Keratinocyte (primary cell): Measurements from ENCODE around the gene CAPRIN2. TPM values are rescaled to one million over a fixed set of nuclear protein-coding genes. Genes with fewer than 3 reads are reported as not detected.

Experiments used
- DNase-seq: peaks from one replicate; pipeline ENCODE4 v3.0.0-alpha.2; 2011; ENCODE audit warnings: low read depth, missing footprints, low spot score
- FAIRE-seq: peaks from 2 replicates; lab custom pipeline; 2011; peaks lifted over from hg19 to GRCh38; lab: Jason Lieb, UNC
- H2AFZ ChIP-seq: 2 replicates; pipeline ENCODE4 v1.6.0; 2012; ENCODE audit warnings: low read length, control low read depth, inconsistent platforms; ENCODE audit not compliant: control insufficient read depth
- H3K27ac ChIP-seq: 2 replicates; pipeline ENCODE4 v1.5.1; 2011; ENCODE audit warnings: low read length; ENCODE audit not compliant: control insufficient read depth, insufficient read depth
- H3K27me3 ChIP-seq: 3 replicates; pipeline ENCODE4 v1.6.0; 2011; ENCODE audit warnings: low read length; ENCODE audit not compliant: control insufficient read depth, insufficient read depth; ENCODE audit errors: extremely low read depth
- H3K36me3 ChIP-seq, 2 experiments: 2 replicates in 1 of 2; 3 replicates in 1 of 2; pipeline ENCODE4 v1.5.1; 2011; ENCODE audit warnings: low read length in 2 of 2, mild to moderate bottlenecking in 1 of 2; ENCODE audit not compliant: control insufficient read depth in 2 of 2, insufficient read depth in 2 of 2; ENCODE audit errors: extremely low read depth in 1 of 2
- H3K4me1 ChIP-seq: 3 replicates; pipeline ENCODE4 v1.5.1; 2011; ENCODE audit warnings: low read length; ENCODE audit not compliant: control insufficient read depth, insufficient read depth; ENCODE audit errors: extremely low read depth
- H3K4me2 ChIP-seq: 3 replicates; pipeline ENCODE4 v1.6.0; 2011; ENCODE audit warnings: low read depth, low read length; ENCODE audit not compliant: control insufficient read depth, insufficient read depth; ENCODE audit errors: extremely low read depth
- H3K4me3 ChIP-seq, 3 experiments: fragments of 200-600 bp in 1 of 3; sonication (generic) in 1 of 3; 2 replicates in 2 of 3; 3 replicates in 1 of 3; pipeline ENCODE4 v1.5.1; 2011 to 2016; ENCODE audit warnings: low read length in 3 of 3, mild to moderate bottlenecking in 3 of 3, control low read depth in 2 of 3, inconsistent platforms in 1 of 3, low read depth in 1 of 3, mixed read lengths in 1 of 3, mixed run types in 1 of 3, moderate library complexity in 1 of 3; ENCODE audit not compliant: control insufficient read depth in 2 of 3, insufficient read depth in 2 of 3; ENCODE audit errors: extremely low read depth in 1 of 3
- H3K79me2 ChIP-seq: 2 replicates; pipeline ENCODE4 v1.6.0; 2012; ENCODE audit warnings: low read length; ENCODE audit not compliant: control insufficient read depth, insufficient read depth
- H3K9ac ChIP-seq: 3 replicates; pipeline ENCODE4 v1.6.0; 2011; ENCODE audit warnings: low read length; ENCODE audit not compliant: control insufficient read depth, insufficient read depth; ENCODE audit errors: extremely low read depth
- H3K9me1 ChIP-seq: 3 replicates; pipeline ENCODE4 v1.6.0; 2011; ENCODE audit warnings: low read length; ENCODE audit not compliant: control insufficient read depth, insufficient read depth; ENCODE audit errors: extremely low read depth
- H3K9me3 ChIP-seq: 2 replicates; pipeline ENCODE4 v1.5.1; 2012; ENCODE audit warnings: low read depth, low read length; ENCODE audit not compliant: control insufficient read depth
- H4K20me1 ChIP-seq: 3 replicates; pipeline ENCODE4 v1.6.0; 2011; ENCODE audit warnings: low read length; ENCODE audit not compliant: control insufficient read depth, insufficient read depth; ENCODE audit errors: extremely low read depth
- CTCF ChIP-seq, 3 experiments: IDR thresholded peaks in 1 of 3; conservative IDR thresholded peaks in 1 of 3; optimal IDR thresholded peaks in 1 of 3; 2 replicates in 2 of 3; 3 replicates in 1 of 3; pipeline versions ENCODE3 to v1.5.1; 2011; ENCODE audit warnings: low read length in 3 of 3, mild to moderate bottlenecking in 3 of 3, moderate library complexity in 2 of 3, control low read depth in 1 of 3, inconsistent platforms in 1 of 3; ENCODE audit not compliant: insufficient read depth in 2 of 3; ENCODE audit errors: extremely low read depth in 1 of 3
- EZH2 ChIP-seq: IDR thresholded peaks from one replicate; pipeline ENCODE4 v1.6.1; 2012; ENCODE audit warnings: inconsistent platforms, mild to moderate bottlenecking, low read length, moderate library complexity
- dilution Hi-C: fragments of 300-500 bp; cut with MboI; formaldehyde crosslinking; loops from one replicate; pipeline ENCODE4 v1.7.0; 2020; ENCODE audit warnings: low sequenced_read_pairs; ENCODE audit not compliant: extremely low pct_ligation_motif_present
- polyA plus RNA-seq, 5 experiments: library from polyadenylated mRNA; depleted of rRNA in 3 of 5; stranded (reverse) in 3 of 5; stranded (forward) in 1 of 5; unstranded in 1 of 5; fragments of >200 nt; gene quantifications; 1 replicate in 1 of 5; 2 replicates in 3 of 5; 3 replicates in 1 of 5; pipeline versions ENCODE4 v1.2.1 to v1.2.3, GENCODE V29; 2011 to 2012; ENCODE audit warnings: missing spikeins in 2 of 5, low read depth in 1 of 5, low replicate concordance in 1 of 5

Gene CAPRIN2
- polyA plus RNA-seq, 1 donor (not counting 4 experiments of a cell fraction or from before 2014, with no cell fraction given): 32.4 TPM

- TF ChIP-seq EZH2 (no peak), CTCF (optimal IDR thresholded peaks at IDR 0.05 in 1 of 3, IDR thresholded peaks at IDR 0.05 in 1 of 3, conservative IDR thresholded peaks at IDR 0.05 in 1 of 3; ENCODE audit: extremely low read depth in 1 of 3, insufficient read depth in 2 of 3, low read length in 3 of 3) (no peak)
- Histone ChIP-seq H3K79me2 (peaks cover 3% of the 10 kb centered on the region), H3K4me1 (peaks cover 17% of the 10 kb centered on the region), H3K9me3 (no peaks in the 10 kb centered on the region), H4K20me1 (no peaks in the 10 kb centered on the region), H3K9me1 (no peaks in the 10 kb centered on the region), H3K27ac (no peak overlapping the region), H3K9ac (no peak overlapping the region), H3K27me3 (no peaks in the 10 kb centered on the region), H3K4me2 (no peak overlapping the region), H2AFZ (no peak overlapping the region), H3K36me3 (peaks cover 8 to 22% of the 10 kb centered on the region in 2 experiments), H3K4me3 (no peak overlapping the region)
- dilution Hi-C loops: no loop called here
- DNase-seq (no peak), FAIRE-seq (no peak)
These were observed 24.7 kb downstream of the CAPRIN2 start for GRCh38 chr12:30730011-30730410.

GRCh38 chr12:30729547-30729946 is 25.2 kb downstream of the CAPRIN2 start:
- no peak overlapping the region for H3K9ac ChIP-seq
- H2AFZ ChIP-seq: no peak overlapping the region
- dilution Hi-C loops: no loop called here
- peak; percentile 34 for FAIRE-seq
- DNase-seq: no peak
- H3K4me1 ChIP-seq: peaks cover 17% of the 10 kb centered on the region
- H3K4me3 ChIP-seq: no peak overlapping the region
- TF ChIP-seq CTCF (optimal IDR thresholded peaks at IDR 0.05 in 1 of 3, IDR thresholded peaks at IDR 0.05 in 1 of 3, conservative IDR thresholded peaks at IDR 0.05 in 1 of 3; ENCODE audit: extremely low read depth in 1 of 3, insufficient read depth in 2 of 3, low read length in 3 of 3): no peak
- TF ChIP-seq EZH2: no peak
- H3K4me2 ChIP-seq: no peak overlapping the region
- peaks cover 5% of the 10 kb centered on the region for H3K79me2 ChIP-seq
- H3K9me3 ChIP-seq: no peaks in the 10 kb centered on the region
- no peaks in the 10 kb centered on the region for H3K9me1 ChIP-seq
- no peaks in the 10 kb centered on the region for H4K20me1 ChIP-seq
- peaks cover 8 to 22% of the 10 kb centered on the region in 2 experiments for H3K36me3 ChIP-seq
- no peaks in the 10 kb centered on the region for H3K27me3 ChIP-seq
- no peak overlapping the region for H3K27ac ChIP-seq
